HPDE6-E6E7 (cell line): Measurements from ENCODE around the gene KCTD10.
"Not testable (repeated sequence)": the region's sequence is repeated elsewhere in the genome, so short reads cannot be mapped to it uniquely, and the experiment has no call there.

Experiments used
- DNase-seq: peaks from one replicate; pipeline ENCODE4 v3.0.0; 2011; ENCODE audit warnings: missing footprints; ENCODE audit errors: extremely low spot score

Gene KCTD10

DNA sequence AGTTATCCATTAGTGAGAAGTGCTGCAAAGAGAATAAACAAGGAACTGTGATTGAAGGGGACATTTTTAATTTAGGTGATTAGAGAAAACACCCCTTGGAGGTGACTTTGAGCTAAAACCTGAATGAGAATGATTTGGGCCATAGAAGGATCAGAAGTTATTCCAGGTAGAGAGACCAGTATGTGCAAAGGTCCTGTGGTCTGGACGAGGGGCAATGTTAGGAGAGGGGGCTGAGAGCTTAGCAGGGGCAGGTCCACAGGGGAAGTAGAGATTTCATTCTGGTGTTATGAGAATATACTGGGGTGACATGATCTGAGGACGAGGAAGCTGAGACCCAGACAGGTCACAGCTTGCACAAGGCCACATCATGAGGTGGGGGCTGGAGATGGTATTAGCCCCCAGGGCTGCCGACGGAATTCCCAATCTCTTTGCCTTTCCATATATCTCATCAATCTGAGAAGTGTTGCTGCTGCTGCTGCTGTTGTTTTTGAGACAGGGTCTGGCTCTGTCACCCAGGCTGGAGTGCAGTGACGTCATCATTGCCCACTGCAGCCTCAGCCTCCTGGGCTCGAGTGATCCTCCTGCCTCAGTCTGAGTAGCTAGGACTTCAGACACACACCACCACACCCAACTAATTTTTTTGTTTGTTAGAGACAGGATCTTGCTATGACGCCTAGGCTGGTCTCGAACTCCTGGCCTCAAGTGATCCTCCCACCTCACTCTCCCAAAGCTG, 55.6 kb downstream of the KCTD10 start:
- DNase-seq, result no peak

DNA sequence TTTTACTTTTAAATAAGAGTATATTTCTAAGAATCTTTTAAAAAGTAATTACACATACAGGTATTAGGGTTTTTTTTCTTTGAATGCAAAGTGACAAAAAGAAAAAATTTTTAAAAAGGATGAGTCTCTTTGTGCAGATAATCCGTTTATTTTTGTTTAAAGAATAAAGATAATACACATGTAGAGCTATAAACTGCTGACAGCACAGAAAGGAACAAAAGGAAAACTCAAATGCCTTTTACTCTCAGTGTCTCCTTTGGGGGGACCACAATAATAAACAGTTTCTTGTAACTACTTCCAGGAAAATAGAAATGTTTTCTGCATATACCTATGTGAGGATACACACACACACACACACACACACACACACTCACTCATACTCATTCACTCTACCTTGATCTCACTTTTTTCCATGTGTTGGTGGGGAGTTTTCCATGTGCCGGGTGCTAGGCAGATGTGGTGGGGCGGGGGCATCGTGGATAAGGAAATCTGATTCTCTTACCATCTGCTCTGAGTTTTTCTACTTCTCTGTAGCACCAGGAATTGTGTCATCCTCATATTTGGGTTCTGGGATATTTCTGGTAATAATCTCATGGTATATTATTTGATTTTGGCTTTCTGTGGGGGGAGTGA, 58.1 kb downstream of the KCTD10 start:
- no peak for DNase-seq

DNA sequence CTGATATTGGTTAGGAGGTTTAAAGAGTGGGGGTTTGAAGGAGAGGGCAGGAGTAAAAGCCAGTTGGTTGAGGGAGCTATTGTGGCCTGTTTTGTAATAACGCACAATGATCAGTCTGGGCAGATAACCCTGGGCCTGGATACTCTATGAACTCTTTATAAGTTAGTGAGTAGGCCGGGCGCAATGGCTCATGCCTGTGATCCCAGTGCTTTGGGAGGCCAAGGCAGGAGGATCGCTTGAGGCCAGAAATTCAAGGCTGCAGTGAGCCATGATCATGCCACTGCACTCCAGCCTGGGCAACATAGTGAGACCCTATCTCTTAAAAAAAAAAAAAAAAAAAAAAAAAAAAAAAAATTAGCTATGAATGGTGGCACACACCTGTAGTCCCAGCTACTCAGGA, 71.0 kb downstream of the KCTD10 start:
- DNase-seq, result not testable (repeated sequence)

DNA sequence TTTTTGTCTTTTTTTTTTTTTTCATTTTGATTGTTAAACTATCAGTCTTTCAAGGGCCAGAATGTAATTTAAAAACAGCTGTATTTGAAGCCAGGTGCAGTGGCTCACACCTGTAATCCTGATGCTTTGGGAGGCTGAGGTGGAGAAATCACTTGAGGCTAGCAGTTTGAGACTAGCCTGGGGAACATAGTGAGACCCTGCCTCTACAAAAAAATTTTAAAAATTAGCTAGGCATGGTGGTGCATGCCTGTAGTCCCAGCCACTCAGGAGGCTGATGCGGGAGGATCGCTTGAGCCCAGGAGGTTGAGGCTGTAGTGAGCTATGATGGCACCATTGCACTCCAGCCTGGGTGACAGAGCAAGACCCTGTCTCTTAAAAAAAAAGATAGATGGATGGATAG, 72.3 kb downstream of the KCTD10 start:
- not testable (repeated sequence) for DNase-seq
